ENCODE results near the gene INPP5E. TPM values are rescaled to one million over a fixed set of nuclear protein-coding genes. Genes with fewer than 3 reads are reported as not detected.

The INPP5E gene
- total and polyA plus RNA-seq, 2 donors (not counting 1 experiment from before 2014, with no cell fraction given), result 31.0 to 33.1 TPM

DNA sequence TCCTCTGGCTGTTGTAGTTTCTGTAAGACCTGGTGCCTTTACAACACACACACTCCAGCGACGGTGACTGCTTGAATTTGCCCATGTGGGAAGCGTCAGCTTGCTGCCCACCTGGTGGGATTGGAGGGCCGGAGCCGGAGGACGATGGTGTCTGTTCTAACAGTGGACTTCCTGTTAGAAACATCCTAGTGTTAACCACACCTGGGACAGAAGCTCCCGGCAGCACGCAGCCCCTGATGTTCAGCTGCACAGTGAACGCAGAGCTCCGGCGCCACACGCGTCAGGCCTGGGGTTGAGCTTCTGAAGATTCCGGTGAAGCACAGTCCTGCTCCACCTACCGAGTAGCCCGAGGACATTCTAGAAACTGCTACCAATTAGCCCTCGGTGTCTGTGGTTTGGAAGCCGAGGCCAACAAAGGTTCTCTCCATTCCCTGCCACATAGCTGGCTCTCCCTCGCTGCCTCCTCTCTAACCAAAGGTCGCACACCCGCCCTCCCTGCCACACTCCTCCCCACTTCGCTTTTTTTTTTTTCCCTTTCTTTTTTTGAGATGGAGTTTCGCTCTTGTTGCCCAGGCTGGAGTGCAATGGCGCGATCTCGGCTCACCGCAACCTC is 14.8 kb downstream of the INPP5E start:
- intact Hi-C loops (cut with micrococcal nuclease), result no loop called here
- POLR2A ChIA-PET, result no interaction called here
- CTCF ChIA-PET, result interaction anchor here (2.0 kb wide), 1 partner anchor 61 kb away, joined by 4 read pairs; no protein-coding TSS in a partner anchor
- no peaks in the 10 kb centered on the region for H3K4me1 ChIP-seq (ENCODE audit: control insufficient read depth in 2 of 2, insufficient read depth in 2 of 2, low read length in 2 of 2)
- peaks cover 0 to 49% of the 10 kb centered on the region in 2 experiments for H3K36me3 ChIP-seq (replicated peaks in 1 of 2; ENCODE audit: control extremely low read depth in 1 of 2, control insufficient read depth in 1 of 2, extremely low read depth in 1 of 2, insufficient read depth in 2 of 2, low read length in 1 of 2)
- Mint-ChIP-seq H3K27ac (no peak overlapping the region), H3K4me3 (no peak overlapping the region), H3K27me3 (no peaks in the 10 kb centered on the region), H3K9me3 (ENCODE audit: insufficient read depth) (no peaks in the 10 kb centered on the region), H3K4me1 (no peaks in the 10 kb centered on the region)
- H3K4me3 ChIP-seq (ENCODE audit: control extremely low read depth in 1 of 5, extremely low read depth in 1 of 5, insufficient read depth in 1 of 5, low read depth in 2 of 5, low read length in 4 of 5), result no peak overlapping the region
- H3K9ac ChIP-seq (ENCODE audit: low read length), result no peak overlapping the region
- H3K79me2 ChIP-seq (ENCODE audit: control insufficient read depth, insufficient read depth, low read length), result no peaks in the 10 kb centered on the region
- 92% methylated on average over 22 of the region's 27 CpGs for WGBS (ENCODE audit: insufficient coverage)
- no peak overlapping the region for H3K4me2 ChIP-seq (replicated peaks; ENCODE audit: low read depth, low read length, poor library complexity, severe bottlenecking)
- no peaks in the 10 kb centered on the region for H3K9me3 ChIP-seq (ENCODE audit: control extremely low read depth in 1 of 3, control insufficient read depth in 2 of 3, insufficient read depth in 1 of 3, low read length in 2 of 3)
- H4K20me1 ChIP-seq (ENCODE audit: control insufficient read depth, insufficient read depth, low read length, poor library complexity, severe bottlenecking), result no peaks in the 10 kb centered on the region
- H2AFZ ChIP-seq (ENCODE audit: insufficient read depth, low read depth, low read length, poor library complexity, severe bottlenecking), result no peak overlapping the region
- no peak for DNase-seq
- no peak overlapping the region for H3K27ac ChIP-seq (ENCODE audit: low read length in 2 of 2)
- TF ChIP-seq, protein P1, sequence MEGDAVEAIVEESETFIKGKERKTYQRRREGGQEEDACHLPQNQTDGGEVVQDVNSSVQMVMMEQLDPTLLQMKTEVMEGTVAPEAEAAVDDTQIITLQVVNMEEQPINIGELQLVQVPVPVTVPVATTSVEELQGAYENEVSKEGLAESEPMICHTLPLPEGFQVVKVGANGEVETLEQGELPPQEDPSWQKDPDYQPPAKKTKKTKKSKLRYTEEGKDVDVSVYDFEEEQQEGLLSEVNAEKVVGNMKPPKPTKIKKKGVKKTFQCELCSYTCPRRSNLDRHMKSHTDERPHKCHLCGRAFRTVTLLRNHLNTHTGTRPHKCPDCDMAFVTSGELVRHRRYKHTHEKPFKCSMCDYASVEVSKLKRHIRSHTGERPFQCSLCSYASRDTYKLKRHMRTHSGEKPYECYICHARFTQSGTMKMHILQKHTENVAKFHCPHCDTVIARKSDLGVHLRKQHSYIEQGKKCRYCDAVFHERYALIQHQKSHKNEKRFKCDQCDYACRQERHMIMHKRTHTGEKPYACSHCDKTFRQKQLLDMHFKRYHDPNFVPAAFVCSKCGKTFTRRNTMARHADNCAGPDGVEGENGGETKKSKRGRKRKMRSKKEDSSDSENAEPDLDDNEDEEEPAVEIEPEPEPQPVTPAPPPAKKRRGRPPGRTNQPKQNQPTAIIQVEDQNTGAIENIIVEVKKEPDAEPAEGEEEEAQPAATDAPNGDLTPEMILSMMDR (IDR thresholded peaks at IDR 0.05), result no peak
- TF ChIP-seq EZH2 (IDR thresholded peaks at IDR 0.05; ENCODE audit: borderline replicate concordance, insufficient read depth, low read depth, low read length, poor library complexity, severe bottlenecking), result no peak
- H3K27me3 ChIP-seq (replicated peaks in 1 of 4; ENCODE audit: control extremely low read depth in 1 of 4, control insufficient read depth in 3 of 4, insufficient read depth in 4 of 4, low read length in 3 of 4), result no peaks in the 10 kb centered on the region
- no peak for ATAC-seq (ENCODE audit: low read depth)

DNA sequence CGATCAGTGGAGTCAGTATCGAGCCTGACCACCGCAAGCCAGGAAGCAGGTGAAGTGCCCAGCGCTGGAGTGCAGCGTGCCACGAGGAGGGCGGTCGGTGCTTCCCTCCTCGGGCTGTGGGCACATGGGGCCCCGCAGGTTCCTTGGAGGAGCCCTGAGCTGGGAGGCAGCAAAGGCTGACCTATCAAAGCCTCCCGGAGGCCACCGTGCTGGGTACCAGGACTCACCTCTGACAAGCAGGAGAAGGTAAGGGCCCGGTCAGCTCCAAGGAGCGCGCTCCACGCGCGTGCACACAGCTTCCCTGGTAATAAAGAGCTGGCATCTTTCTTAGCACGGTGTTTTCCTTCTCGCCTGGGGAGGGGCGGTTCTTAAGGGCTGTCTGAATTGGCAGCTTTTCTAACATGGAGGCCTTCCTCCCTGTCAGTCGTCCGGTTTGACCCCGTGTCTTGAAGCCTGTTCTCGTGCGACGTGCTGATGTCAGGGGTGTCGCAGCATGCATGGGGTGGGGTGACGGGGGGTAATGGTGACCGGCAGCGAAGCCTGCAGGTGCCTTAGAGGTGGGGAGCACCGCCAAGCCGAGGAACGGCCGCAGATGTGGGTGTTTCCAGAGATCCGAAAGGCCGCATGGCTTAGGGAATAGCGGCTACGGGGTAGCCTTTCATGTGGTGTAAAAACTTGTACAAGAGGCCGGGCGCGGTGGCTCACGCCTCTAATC is 16.1 kb downstream of the INPP5E start:
- POLR2A ChIA-PET, result no interaction called here
- peaks cover 0 to 50% of the 10 kb centered on the region in 2 experiments for H3K36me3 ChIP-seq (replicated peaks in 1 of 2; ENCODE audit: control extremely low read depth in 1 of 2, control insufficient read depth in 1 of 2, extremely low read depth in 1 of 2, insufficient read depth in 2 of 2, low read length in 1 of 2)
- DNase-seq, result no peak

More for the DNA sequence above, 16.1 kb downstream of the INPP5E start:
- Histone ChIP-seq H3K27me3 (replicated peaks in 1 of 4; ENCODE audit: control extremely low read depth in 1 of 4, control insufficient read depth in 3 of 4, insufficient read depth in 4 of 4, low read length in 3 of 4) (no peaks in the 10 kb centered on the region), H3K4me3 (ENCODE audit: control extremely low read depth in 1 of 5, extremely low read depth in 1 of 5, insufficient read depth in 1 of 5, low read depth in 2 of 5, low read length in 4 of 5) (no peak overlapping the region), H3K4me1 (ENCODE audit: control insufficient read depth in 2 of 2, insufficient read depth in 2 of 2, low read length in 2 of 2) (no peaks in the 10 kb centered on the region), H4K20me1 (ENCODE audit: control insufficient read depth, insufficient read depth, low read length, poor library complexity, severe bottlenecking) (no peaks in the 10 kb centered on the region), H2AFZ (ENCODE audit: insufficient read depth, low read depth, low read length, poor library complexity, severe bottlenecking) (no peak overlapping the region), H3K9ac (ENCODE audit: low read length) (no peak overlapping the region), H3K9me3 (ENCODE audit: control extremely low read depth in 1 of 3, control insufficient read depth in 2 of 3, insufficient read depth in 1 of 3, low read length in 2 of 3) (no peaks in the 10 kb centered on the region), H3K4me2 (replicated peaks; ENCODE audit: low read depth, low read length, poor library complexity, severe bottlenecking) (no peak overlapping the region), H3K79me2 (ENCODE audit: control insufficient read depth, insufficient read depth, low read length) (no peaks in the 10 kb centered on the region), H3K27ac (ENCODE audit: low read length in 2 of 2) (no peak overlapping the region)
- TF ChIP-seq, protein P1 (IDR thresholded peaks at IDR 0.05), result no peak
- TF ChIP-seq EZH2 (IDR thresholded peaks at IDR 0.05; ENCODE audit: borderline replicate concordance, insufficient read depth, low read depth, low read length, poor library complexity, severe bottlenecking), result no peak
- H3K4me3 Mint-ChIP-seq, result no peak overlapping the region
- no peak overlapping the region for H3K27ac Mint-ChIP-seq
- H3K27me3 Mint-ChIP-seq, result no peaks in the 10 kb centered on the region
- intact Hi-C loops (cut with micrococcal nuclease), result no loop called here
- ATAC-seq (ENCODE audit: low read depth), result no peak
- no peaks in the 10 kb centered on the region for H3K9me3 Mint-ChIP-seq (ENCODE audit: insufficient read depth)
- no peaks in the 10 kb centered on the region for H3K4me1 Mint-ChIP-seq
- 95% methylated on average over 42 of the region's 43 CpGs for WGBS (ENCODE audit: insufficient coverage)
- CTCF ChIA-PET, result no interaction called here
